Karpas-422 (cell line): ENCODE data around the gene MMS22L. TPM values are rescaled to one million over a fixed set of nuclear protein-coding genes. Genes with fewer than 3 reads are reported as not detected.
A peak's percentile ranks its signal among the peaks of the same experiment; 100 is the strongest.

Experiments
- DNase-seq: peaks from one replicate; pipeline ENCODE4 v3.0.0-alpha.2; 2015
- H2AFZ ChIP-seq: fragments of 200-600 bp; sonication (generic); 2 replicates; pipeline ENCODE4 v1.6.1; 2014; ENCODE audit warnings: antibody characterized with exemption, low read length, mixed read lengths
- H3K27ac ChIP-seq: fragments of 200-600 bp; sonication (generic); 2 replicates; pipeline ENCODE4 v1.5.1; 2014; ENCODE audit warnings: mild to moderate bottlenecking, low read length, moderate library complexity
- H3K27me3 ChIP-seq: fragments of 200-600 bp; sonication (generic); 2 replicates; pipeline ENCODE4 v1.6.1; 2014; ENCODE audit warnings: low read length, mixed read lengths
- H3K36me3 ChIP-seq: fragments of 200-600 bp; sonication (generic); 2 replicates; pipeline ENCODE4 v1.6.1; 2014; ENCODE audit warnings: low read length, mixed read lengths; ENCODE audit not compliant: insufficient read depth
- H3K4me1 ChIP-seq: fragments of 200-600 bp; sonication (generic); 2 replicates; pipeline ENCODE4 v1.6.1; 2014; ENCODE audit warnings: mild to moderate bottlenecking, low read length, mixed read lengths
- H3K4me2 ChIP-seq: fragments of 200-600 bp; sonication (generic); 2 replicates; pipeline ENCODE4 v1.6.1; 2014; ENCODE audit warnings: low read length, low read depth, mild to moderate bottlenecking; ENCODE audit not compliant: poor library complexity, severe bottlenecking
- H3K4me3 ChIP-seq: fragments of 200-600 bp; sonication (generic); 2 replicates; pipeline ENCODE4 v1.5.1; 2014; ENCODE audit warnings: mild to moderate bottlenecking, antibody characterized with exemption, low read length, mixed read lengths
- H3K79me2 ChIP-seq: fragments of 200-600 bp; sonication (generic); 2 replicates; pipeline ENCODE4 v1.6.1; 2014; ENCODE audit warnings: mild to moderate bottlenecking, low read length, mixed read lengths
- H3K9ac ChIP-seq: fragments of 200-600 bp; sonication (generic); 2 replicates; pipeline ENCODE4 v1.6.0; 2014; ENCODE audit warnings: low read length
- H3K9me2 ChIP-seq: fragments of 200-600 bp; sonication (generic), shearing (Covaris generic); replicated peaks from 2 replicates; pipeline ENCODE4 v1.6.0; 2014; ENCODE audit warnings: mild to moderate bottlenecking, low read length, moderate library complexity; ENCODE audit not compliant: insufficient read depth
- H3K9me3 ChIP-seq: fragments of 300-700, 200-600 bp; sonication (generic); 2 replicates; pipeline ENCODE4 v1.6.1; 2014; ENCODE audit warnings: low read length, mixed read lengths
- H4K20me1 ChIP-seq: fragments of 200-600 bp; sonication (generic); 2 replicates; pipeline ENCODE4 v1.6.1; 2014; ENCODE audit warnings: mild to moderate bottlenecking, antibody characterized with exemption, low read length, low read depth; ENCODE audit not compliant: insufficient read depth
- total RNA-seq: library from RNA; depleted of rRNA; stranded (reverse); fragments of >200 nt; shearing (Covaris generic); gene quantifications from 2 replicates; pipeline ENCODE4 v1.2.3, GENCODE V29; 2014; ENCODE audit warnings: low replicate concordance

Gene MMS22L
- total RNA-seq, 1 experiment from 2014 or later = 50.4 TPM

- no peaks in the 10 kb centered on the region for H3K9me3 ChIP-seq
- no peak for DNase-seq
Observed at GRCh38 chr6:97195117-97195516, 87.9 kb downstream of the MMS22L start.

GRCh38 chr6:97189767-97190166 is 93.2 kb downstream of the MMS22L start:
- Histone ChIP-seq H3K9me3 (no peaks in the 10 kb centered on the region), H3K9ac (no peak overlapping the region)

More at GRCh38 chr6:97195117-97195516, 87.9 kb downstream of the MMS22L start:
- Histone ChIP-seq H3K27me3 (no peaks in the 10 kb centered on the region), H3K4me3 (no peak overlapping the region), H3K9me2 (no peaks in the 10 kb centered on the region), H3K4me2 (no peak overlapping the region), H3K79me2 (peaks cover 41% of the 10 kb centered on the region), H3K36me3 (peaks cover 8% of the 10 kb centered on the region; the same call in 1 of the 2 replicates), H3K4me1 (no peaks in the 10 kb centered on the region), H3K27ac (no peak overlapping the region), H2AFZ (no peak overlapping the region), H3K9ac (no peak overlapping the region), H4K20me1 (no peaks in the 10 kb centered on the region)

GRCh38 chr6:97187951-97188350 is 95.1 kb downstream of the MMS22L start:
- H3K27me3 ChIP-seq = no peaks in the 10 kb centered on the region
- no peak overlapping the region for H3K9ac ChIP-seq
- no peak overlapping the region for H3K27ac ChIP-seq
- H3K4me3 ChIP-seq = no peak overlapping the region
- no peak for DNase-seq
- H3K4me1 ChIP-seq = peaks cover 8% of the 10 kb centered on the region; the same call in 1 of the 2 replicates
- no peaks in the 10 kb centered on the region; the same call in 1 of the 2 replicates for H3K36me3 ChIP-seq
- H3K9me2 ChIP-seq = no peaks in the 10 kb centered on the region
- no peak overlapping the region for H3K4me2 ChIP-seq
- no peak overlapping the region for H2AFZ ChIP-seq
- peaks cover 16% of the 10 kb centered on the region for H3K79me2 ChIP-seq
- no peaks in the 10 kb centered on the region for H4K20me1 ChIP-seq
- no peaks in the 10 kb centered on the region for H3K9me3 ChIP-seq

More at GRCh38 chr6:97189767-97190166, 93.2 kb downstream of the MMS22L start:
- Histone ChIP-seq H3K27ac (no peak overlapping the region), H4K20me1 (no peaks in the 10 kb centered on the region), H3K4me2 (no peak overlapping the region), H3K4me3 (no peak overlapping the region), H3K9me2 (no peaks in the 10 kb centered on the region), H3K27me3 (no peaks in the 10 kb centered on the region), H3K4me1 (peaks cover 8% of the 10 kb centered on the region; the same call in 1 of the 2 replicates), H3K36me3 (peaks cover 6% of the 10 kb centered on the region; the same call in 1 of the 2 replicates), H3K79me2 (peaks cover 22% of the 10 kb centered on the region), H2AFZ (no peak overlapping the region)
- no peak for DNase-seq

GRCh38 chr6:97186416-97186999 is 96.5 kb downstream of the MMS22L start:
- peak; percentile 91 for DNase-seq
- Histone ChIP-seq H3K27ac (no peak overlapping the region), H3K79me2 (peaks cover 7% of the 10 kb centered on the region), H3K4me3 (no peak overlapping the region), H4K20me1 (no peaks in the 10 kb centered on the region), H3K9ac (no peak overlapping the region), H3K9me2 (no peaks in the 10 kb centered on the region), H3K9me3 (no peaks in the 10 kb centered on the region), H2AFZ (no peak overlapping the region), H3K36me3 (no peaks in the 10 kb centered on the region; the same call in 1 of the 2 replicates), H3K27me3 (no peaks in the 10 kb centered on the region), H3K4me1 (peaks cover 8% of the 10 kb centered on the region; the same call in 1 of the 2 replicates), H3K4me2 (no peak overlapping the region)

- no peak for DNase-seq
- H3K36me3 ChIP-seq = peaks cover 39% of the 10 kb centered on the region; the same call in 1 of the 2 replicates
Observed at GRCh38 chr6:97177905-97178304, 105.1 kb downstream of the MMS22L start.

GRCh38 chr6:97176468-97176867 is 106.5 kb downstream of the MMS22L start:
- H3K4me3 ChIP-seq = no peak overlapping the region
- H2AFZ ChIP-seq = no peak overlapping the region
- H3K9ac ChIP-seq = no peak overlapping the region
- H3K4me1 ChIP-seq = no peaks in the 10 kb centered on the region
- H4K20me1 ChIP-seq = no peaks in the 10 kb centered on the region
- H3K36me3 ChIP-seq = peaks cover 51% of the 10 kb centered on the region
- no peak overlapping the region for H3K4me2 ChIP-seq
- H3K27ac ChIP-seq = no peak overlapping the region
- DNase-seq = no peak
- no peaks in the 10 kb centered on the region for H3K9me3 ChIP-seq
- no peaks in the 10 kb centered on the region for H3K27me3 ChIP-seq
- no peaks in the 10 kb centered on the region for H3K9me2 ChIP-seq
- H3K79me2 ChIP-seq = no peaks in the 10 kb centered on the region

More at GRCh38 chr6:97177905-97178304, 105.1 kb downstream of the MMS22L start:
- Histone ChIP-seq H3K9ac (no peak overlapping the region), H3K4me3 (no peak overlapping the region), H3K27ac (no peak overlapping the region), H3K9me3 (no peaks in the 10 kb centered on the region), H3K27me3 (no peaks in the 10 kb centered on the region), H3K4me2 (no peak overlapping the region), H3K4me1 (no peaks in the 10 kb centered on the region), H3K9me2 (no peaks in the 10 kb centered on the region), H2AFZ (no peak overlapping the region), H4K20me1 (no peaks in the 10 kb centered on the region), H3K79me2 (no peaks in the 10 kb centered on the region)

GRCh38 chr6:97175806-97176205 is 107.2 kb downstream of the MMS22L start:
- Histone ChIP-seq H3K79me2 (no peaks in the 10 kb centered on the region), H3K36me3 (peaks cover 49% of the 10 kb centered on the region), H3K4me3 (no peak overlapping the region), H3K9ac (no peak overlapping the region), H3K4me1 (no peaks in the 10 kb centered on the region), H3K27me3 (no peaks in the 10 kb centered on the region), H3K4me2 (no peak overlapping the region), H3K27ac (no peak overlapping the region), H2AFZ (no peak overlapping the region), H3K9me3 (no peaks in the 10 kb centered on the region), H4K20me1 (no peaks in the 10 kb centered on the region), H3K9me2 (no peaks in the 10 kb centered on the region)
- no peak for DNase-seq

- Histone ChIP-seq H3K9ac (no peak overlapping the region), H4K20me1 (no peaks in the 10 kb centered on the region), H2AFZ (no peak overlapping the region), H3K4me3 (no peak overlapping the region), H3K9me2 (no peaks in the 10 kb centered on the region), H3K4me2 (no peak overlapping the region), H3K4me1 (no peaks in the 10 kb centered on the region), H3K36me3 (peaks cover 46% of the 10 kb centered on the region), H3K27ac (no peak overlapping the region), H3K9me3 (no peaks in the 10 kb centered on the region), H3K79me2 (no peaks in the 10 kb centered on the region), H3K27me3 (no peaks in the 10 kb centered on the region)
- DNase-seq = no peak
Observed at GRCh38 chr6:97174471-97174870, 108.5 kb downstream of the MMS22L start.
